ENCODE measurements around the gene ZNF750. TPM values are rescaled to one million over a fixed set of nuclear protein-coding genes. Genes with fewer than 3 reads are reported as not detected.

ZNF750 gene
- total RNA-seq (1 to 10 TPM; 1.6 to 3.4 TPM), polyA plus RNA-seq (ENCODE audit: insufficient read length in 6 of 6) (under 1 TPM; 0.38 to 0.88 (median 0.60) TPM)
- long read RNA-seq, donor 1 = 0 reads
- long read RNA-seq, donor 2 = 0 reads
- long read RNA-seq, donor 3, partial matches to known transcripts = 62 of 62 reads
- long read RNA-seq, donor 3, other reads (novel, unspliced or antisense) = 0 of 62 reads
- long read RNA-seq, donor 4 = 0 reads
- long read RNA-seq, donor 5 = 0 reads
- long read RNA-seq, donor 6 = 0 reads
- long read RNA-seq, donor 7, partial matches to known transcripts = 17 of 17 reads
- long read RNA-seq, donor 7, other reads (novel, unspliced or antisense) = 0 of 17 reads
- long read RNA-seq, donor 8, partial matches to known transcripts = 5 of 5 reads
- long read RNA-seq, donor 8, other reads (novel, unspliced or antisense) = 0 of 5 reads
- long read RNA-seq, donor 9 = 0 reads
- long read RNA-seq, donor 10 = 0 reads
- long read RNA-seq, donor 11 = 0 reads
- long read RNA-seq, donor 12 = 0 reads

- no peak for DNase-seq
- H3K27ac ChIP-seq = peak within 1 kb of the TSS; percentile 49 to 54
These were observed at the start of gene ZNF750 for GRCh38 chr17:82839617-82840292. ZNF750 (minus strand) TSS chr17:82840022; CDS start chr17:82832454, 7,568 bp downstream.

GRCh38 chr17:82888583-82889495, 49.0 kb upstream of the ZNF750 start:
- H3K4me1 ChIP-seq = peaks cover 36 to 63% of the 10 kb centered on the region in 2 donors
- peak in 2 of 4 donors; percentile 84 to 88 for DNase-seq
- H3K27ac ChIP-seq = peak overlapping the region; percentile 72 to 75
- no peaks in the 10 kb centered on the region for H3K9me3 ChIP-seq
- peak; percentile 70 for ATAC-seq
- no peaks in the 10 kb centered on the region for H3K27me3 ChIP-seq
- intact Hi-C loops (cut with DNase I) = no loop called here
- TF ChIP-seq CTCF (IDR thresholded peaks at IDR 0.05) = no peak
- H3K36me3 ChIP-seq = peaks cover 0 to 26% of the 10 kb centered on the region in 2 donors
- H3K4me3 ChIP-seq = no peak overlapping the region

More at GRCh38 chr17:82839617-82840292, at the start of gene ZNF750:
- Histone ChIP-seq H3K27me3 (no peaks in the 10 kb centered on the region), H3K4me1 (peaks cover 7 to 25% of the 10 kb centered on the region in 2 donors), H3K4me3 (peak within 1 kb of the TSS; percentile 10 to 16), H3K9me3 (no peaks in the 10 kb centered on the region), H3K36me3 (no peaks in the 10 kb centered on the region)
- no peak for TF ChIP-seq CTCF (IDR thresholded peaks at IDR 0.05)
- intact Hi-C loops (cut with DNase I) = no loop called here
- ATAC-seq = peak; percentile 62

- peaks cover 0 to 26% of the 10 kb centered on the region in 2 donors for H3K36me3 ChIP-seq
- no peak for TF ChIP-seq CTCF (IDR thresholded peaks at IDR 0.05)
- DNase-seq = peak in 1 of 4 donors; percentile 71
- H3K9me3 ChIP-seq = no peaks in the 10 kb centered on the region
- ATAC-seq = no peak
- peaks cover 29 to 63% of the 10 kb centered on the region in 2 donors for H3K4me1 ChIP-seq
- intact Hi-C loops (cut with DNase I) = no loop called here
- H3K27me3 ChIP-seq = no peaks in the 10 kb centered on the region
- peak overlapping the region in 1 of 2 donors; percentile 1 for H3K27ac ChIP-seq
- no peak overlapping the region for H3K4me3 ChIP-seq
These were observed 47.7 kb upstream of the ZNF750 start for GRCh38 chr17:82887255-82888164.

- no peak for ATAC-seq
- Histone ChIP-seq H3K4me1 (peaks cover 30 to 74% of the 10 kb centered on the region in 2 donors), H3K27me3 (no peaks in the 10 kb centered on the region), H3K9me3 (no peaks in the 10 kb centered on the region), H3K36me3 (peaks cover 0 to 5% of the 10 kb centered on the region in 2 donors), H3K4me3 (no peak overlapping the region), H3K27ac (no peak overlapping the region)
- DNase-seq = peak in 1 of 4 donors; percentile 27
- intact Hi-C loops (cut with DNase I) = no loop called here
- no peak for TF ChIP-seq CTCF (IDR thresholded peaks at IDR 0.05)
These were observed 45.1 kb upstream of the ZNF750 start for GRCh38 chr17:82884970-82885353.

Data from left lung (tissue), 14 donors.